Coronary artery (tissue), 2 donors: Measurements from ENCODE around the gene HDAC9.

Experiments
- DNase-seq: peaks from one replicate; pipeline ENCODE4 v3.0.0-alpha.2; 2017; ENCODE audit warnings: low spot score
- H3K27ac ChIP-seq, 2 donors: fragments of 200-600 bp; sonication (generic); one replicate each; pipeline ENCODE4 v1.5.1; 2016 to 2019
- H3K4me3 ChIP-seq: fragments of 200-600 bp; sonication (generic); 2 replicates; pipeline ENCODE4 v1.5.1; 2016; ENCODE audit warnings: mild to moderate bottlenecking, moderate library complexity
- TF ChIP-seq, protein P1 (sequence below): fragments of 200-600 bp; sonication (generic); IDR thresholded peaks from one replicate; pipeline ENCODE4 v1.5.1; 2019; ENCODE audit warnings: antibody characterized with exemption

The HDAC9 gene

DNA sequence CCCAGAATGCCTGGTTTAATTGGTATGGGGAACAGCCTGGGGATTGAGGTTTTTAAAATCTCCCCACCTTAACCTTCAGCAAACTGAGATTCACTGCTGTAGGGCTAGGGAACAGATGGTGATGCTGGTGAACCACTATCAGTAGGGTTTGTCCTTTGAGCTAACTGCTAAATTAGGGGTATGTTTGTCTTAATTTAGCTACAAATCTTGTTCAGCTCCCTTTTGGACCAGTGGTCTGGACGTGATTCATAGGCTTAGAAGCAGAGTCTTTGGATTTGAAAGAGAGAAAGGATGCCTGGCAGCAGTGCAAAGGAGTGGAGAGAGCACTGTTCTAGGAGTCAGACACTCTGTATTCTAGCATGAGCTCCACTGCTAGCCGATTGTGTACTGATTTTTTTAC lies 2.8 kb downstream of the HDAC9 start:
- TF ChIP-seq, protein P1, sequence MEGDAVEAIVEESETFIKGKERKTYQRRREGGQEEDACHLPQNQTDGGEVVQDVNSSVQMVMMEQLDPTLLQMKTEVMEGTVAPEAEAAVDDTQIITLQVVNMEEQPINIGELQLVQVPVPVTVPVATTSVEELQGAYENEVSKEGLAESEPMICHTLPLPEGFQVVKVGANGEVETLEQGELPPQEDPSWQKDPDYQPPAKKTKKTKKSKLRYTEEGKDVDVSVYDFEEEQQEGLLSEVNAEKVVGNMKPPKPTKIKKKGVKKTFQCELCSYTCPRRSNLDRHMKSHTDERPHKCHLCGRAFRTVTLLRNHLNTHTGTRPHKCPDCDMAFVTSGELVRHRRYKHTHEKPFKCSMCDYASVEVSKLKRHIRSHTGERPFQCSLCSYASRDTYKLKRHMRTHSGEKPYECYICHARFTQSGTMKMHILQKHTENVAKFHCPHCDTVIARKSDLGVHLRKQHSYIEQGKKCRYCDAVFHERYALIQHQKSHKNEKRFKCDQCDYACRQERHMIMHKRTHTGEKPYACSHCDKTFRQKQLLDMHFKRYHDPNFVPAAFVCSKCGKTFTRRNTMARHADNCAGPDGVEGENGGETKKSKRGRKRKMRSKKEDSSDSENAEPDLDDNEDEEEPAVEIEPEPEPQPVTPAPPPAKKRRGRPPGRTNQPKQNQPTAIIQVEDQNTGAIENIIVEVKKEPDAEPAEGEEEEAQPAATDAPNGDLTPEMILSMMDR: no peak
- no peak for DNase-seq
- H3K27ac ChIP-seq: peak overlapping the region; percentile 53 to 76
- H3K4me3 ChIP-seq: peak overlapping the region; percentile 10

DNA sequence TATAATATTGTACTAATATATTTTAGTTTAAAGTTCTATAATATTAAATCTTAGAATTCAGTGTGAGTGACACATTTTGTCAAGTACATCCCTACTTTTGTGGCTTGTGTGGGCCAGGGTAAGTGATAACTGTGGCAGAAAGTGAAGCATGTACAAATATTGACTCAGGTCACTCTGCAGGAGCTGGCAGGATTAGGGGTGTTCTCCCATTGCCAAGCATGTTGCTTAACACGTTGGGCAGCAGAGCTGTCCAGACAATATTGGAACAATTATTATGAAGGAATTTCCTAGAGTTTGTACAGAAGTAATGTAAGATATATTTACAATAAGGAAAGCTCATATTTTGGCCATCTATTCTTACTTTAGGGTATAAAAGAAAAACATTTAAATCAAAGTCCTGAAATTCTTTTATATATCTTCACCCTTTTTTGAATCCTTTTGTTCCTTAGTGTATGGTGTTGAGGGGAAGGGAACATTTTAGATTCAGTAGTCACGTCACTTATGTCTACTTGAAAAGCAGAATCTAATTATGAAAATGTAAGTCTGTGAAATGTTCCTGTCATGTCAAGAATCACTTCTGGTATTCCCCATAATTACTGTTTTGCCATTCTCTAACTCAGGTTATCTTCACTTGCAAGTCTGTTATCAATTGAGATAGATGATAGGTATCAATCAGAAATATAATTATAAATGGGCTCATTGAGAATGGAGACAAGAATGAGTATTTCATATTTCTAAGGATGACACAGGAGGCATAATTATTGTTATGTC lies 4.0 kb downstream of the HDAC9 start:
- TF ChIP-seq, protein P1: no peak
- no peak overlapping the region for H3K4me3 ChIP-seq
- no peak for DNase-seq
- H3K27ac ChIP-seq: peak overlapping the region in 1 of 2 donors; percentile 35

DNA sequence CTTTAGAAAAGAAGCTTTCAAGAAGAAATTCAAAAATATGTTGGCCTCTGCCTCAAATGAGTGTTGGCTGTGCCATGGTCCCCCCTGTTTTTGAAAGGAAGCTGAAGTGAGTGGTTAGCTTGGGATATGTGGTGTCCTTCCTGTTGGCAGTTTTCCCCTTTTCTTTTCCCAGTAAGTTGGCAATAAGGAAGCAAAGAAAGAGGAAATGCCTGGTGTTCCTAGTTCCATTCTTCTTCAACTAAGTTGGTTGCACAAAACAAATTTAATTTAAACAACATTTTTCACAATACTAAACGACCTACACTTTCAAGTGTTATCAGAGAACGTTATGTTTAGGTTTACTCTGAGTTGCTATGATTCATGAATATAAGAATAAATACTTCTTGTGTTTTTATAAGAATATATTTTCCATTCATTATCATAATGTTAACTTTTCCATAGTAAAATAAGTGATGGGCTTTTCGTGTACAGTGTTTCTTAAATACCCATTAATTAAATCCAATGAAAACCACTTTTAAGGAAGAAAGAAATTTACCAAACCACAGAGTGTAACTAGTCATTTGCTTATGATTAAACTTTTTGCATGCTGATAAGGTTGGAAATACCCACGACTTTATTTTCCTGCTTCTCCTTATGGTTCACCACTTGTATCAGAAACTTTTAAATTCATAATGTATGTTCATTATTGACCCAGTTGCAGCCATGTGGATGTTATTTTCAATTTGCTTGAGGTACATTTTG lies 7.7 kb downstream of the HDAC9 start:
- H3K4me3 ChIP-seq: no peak overlapping the region
- TF ChIP-seq, protein P1: no peak
- DNase-seq: no peak

DNA sequence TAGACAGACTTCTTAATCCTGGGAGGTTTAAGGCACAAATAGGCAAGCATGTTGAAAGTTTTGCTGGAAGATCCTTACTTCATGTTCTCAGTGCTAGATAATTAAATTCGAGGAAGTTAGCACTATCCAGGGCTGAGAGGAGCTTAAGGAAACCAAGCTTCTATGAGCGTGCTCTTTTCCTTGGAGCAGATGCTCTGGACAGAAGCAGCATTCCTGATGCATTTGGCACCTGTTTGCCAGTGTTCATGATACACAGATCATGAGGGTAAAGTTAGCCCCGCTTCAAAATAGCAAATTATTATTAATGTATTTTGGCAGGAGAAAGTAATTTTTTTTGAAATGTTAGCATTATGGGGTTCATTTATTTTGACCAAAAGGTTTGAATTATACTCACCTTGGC lies 9.4 kb downstream of the HDAC9 start:
- Histone ChIP-seq H3K27ac (peak overlapping the region in 1 of 2 donors; percentile 50), H3K4me3 (no peak overlapping the region)
- TF ChIP-seq, protein P1: no peak
- DNase-seq: no peak

More for the DNA sequence above, 7.7 kb downstream of the HDAC9 start:
- no peak overlapping the region for H3K27ac ChIP-seq

DNA sequence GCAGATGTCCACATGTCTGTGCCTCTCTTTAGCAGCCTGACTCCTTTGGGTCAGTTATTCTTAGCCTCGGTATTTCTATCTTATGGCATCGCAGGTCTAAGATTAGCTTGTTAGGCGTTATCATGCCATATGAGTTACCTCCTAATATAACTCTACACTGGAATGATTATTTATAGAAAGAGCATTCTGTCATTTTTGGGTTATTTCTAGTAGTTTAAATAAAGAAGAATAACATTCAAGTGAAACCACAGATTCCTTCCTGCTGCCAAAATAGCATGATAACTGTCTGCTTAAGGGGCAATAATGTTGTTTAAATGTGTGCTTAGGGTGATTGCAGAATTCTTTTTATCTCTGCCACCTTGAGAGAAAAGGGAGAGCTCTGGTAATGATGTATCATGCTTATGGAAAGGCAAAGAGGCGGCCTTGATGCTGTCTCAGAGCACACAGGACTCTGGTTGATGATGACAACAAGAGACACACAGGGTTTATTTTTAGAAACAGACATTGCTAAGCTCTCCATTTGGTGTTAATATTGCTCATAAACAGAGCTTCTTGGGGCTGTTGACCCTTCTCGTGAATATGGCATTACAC lies 10.4 kb downstream of the HDAC9 start:
- H3K4me3 ChIP-seq: peak overlapping the region; percentile 1
- DNase-seq: no peak
- TF ChIP-seq, protein P1: no peak
- H3K27ac ChIP-seq: peak overlapping the region; percentile 50 to 79

DNA sequence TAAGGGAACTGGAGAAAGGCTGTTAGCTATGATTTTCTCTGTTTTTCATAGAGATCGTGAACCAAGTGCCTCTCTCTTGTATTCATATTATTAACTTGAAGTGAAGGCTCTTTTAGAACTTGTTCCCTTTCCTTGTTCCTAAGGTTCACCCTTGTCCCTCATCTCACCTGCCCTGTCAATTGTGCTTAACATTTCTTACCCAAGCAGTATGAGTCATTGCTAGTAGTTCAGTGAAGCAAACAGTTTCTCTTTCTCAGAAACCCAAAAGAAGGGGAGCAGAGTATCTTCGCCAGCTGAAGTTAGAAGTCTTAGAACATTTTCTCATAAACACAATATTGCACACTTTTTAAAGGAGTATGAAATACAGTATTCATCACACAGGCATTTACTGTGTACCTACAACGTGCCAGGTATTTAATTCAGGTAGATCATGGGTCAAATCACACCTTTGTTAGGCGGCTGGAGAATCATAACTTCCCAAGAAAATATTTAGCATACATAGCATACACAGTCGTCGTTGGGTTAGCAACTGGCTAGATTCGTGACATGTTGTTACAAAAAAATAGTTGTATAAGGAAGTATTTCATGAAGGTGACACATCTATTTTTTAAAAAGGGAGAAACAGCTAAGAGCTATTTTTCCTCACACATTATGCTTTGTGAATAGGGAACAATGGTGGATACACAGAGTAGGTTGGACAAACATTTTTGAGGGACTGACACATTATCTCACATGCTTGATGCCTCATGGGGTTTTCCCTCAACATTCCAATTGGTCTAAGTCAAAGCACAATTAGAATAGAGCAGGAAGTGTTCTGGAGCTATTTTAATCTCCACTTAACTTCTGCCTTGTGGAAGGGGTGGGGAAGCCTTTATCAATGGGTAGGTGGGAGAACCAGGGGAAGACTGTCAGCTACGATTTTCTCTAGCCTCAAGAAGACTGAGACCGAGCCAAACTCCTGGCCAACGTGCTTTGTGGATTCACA lies 13.2 kb downstream of the HDAC9 start:
- H3K4me3 ChIP-seq: peak overlapping the region; percentile 61
- TF ChIP-seq, protein P1: no peak
- DNase-seq: no peak
- H3K27ac ChIP-seq: peak overlapping the region; percentile 78 to 87
